Stimulated activated CD4-positive, alpha-beta T cell treated with anti-CD3 and anti-CD28 coated beads, Interleukin-1b, Interleukin-23, amount 100 ng/mL, for 48 hours (primary cell): ENCODE results near the gene KLF17.

ENCODE experiments used
- DNase-seq: peaks from one replicate; pipeline ENCODE4 v3.0.0-alpha.2; 2020

The KLF17 gene

GRCh38 chr1:44118682-44119081 is at the start of gene KLF17:
Gene KLF17, plus strand, starts transcription at chr1:44118821. Its CDS starts 87 bp downstream, at chr1:44118908.
- DNase-seq = no peak

- no peak for DNase-seq
These were observed 47.2 kb upstream of the KLF17 start for GRCh38 chr1:44071461-44071860.

- no peak for DNase-seq
These were observed 46.4 kb upstream of the KLF17 start for GRCh38 chr1:44072204-44072603.

GRCh38 chr1:44072821-44073220 is 45.8 kb upstream of the KLF17 start:
- no peak for DNase-seq

- no peak for DNase-seq
These were observed 45.1 kb upstream of the KLF17 start for GRCh38 chr1:44073528-44073927.

GRCh38 chr1:44074415-44074814 is 44.2 kb upstream of the KLF17 start:
- DNase-seq = no peak

GRCh38 chr1:44076066-44076465 is 42.6 kb upstream of the KLF17 start:
- DNase-seq = no peak

- no peak for DNase-seq
These were observed 41.2 kb upstream of the KLF17 start for GRCh38 chr1:44077421-44077820.

GRCh38 chr1:44078104-44078503 is 40.5 kb upstream of the KLF17 start:
- DNase-seq = no peak

- DNase-seq = no peak
These were observed 39.1 kb upstream of the KLF17 start for GRCh38 chr1:44079566-44079965.

GRCh38 chr1:44084998-44085675 is 33.5 kb upstream of the KLF17 start:
- no peak for DNase-seq

GRCh38 chr1:44086692-44087474 is 31.7 kb upstream of the KLF17 start:
- DNase-seq = no peak

- no peak for DNase-seq
These were observed 29.1 kb upstream of the KLF17 start for GRCh38 chr1:44089371-44090048.

GRCh38 chr1:44090429-44091252 is 28.0 kb upstream of the KLF17 start:
- DNase-seq = no peak

- no peak for DNase-seq
These were observed 24.6 kb upstream of the KLF17 start for GRCh38 chr1:44094047-44094446.

GRCh38 chr1:44100183-44100868 is 18.3 kb upstream of the KLF17 start:
- DNase-seq = no peak

GRCh38 chr1:44101328-44101727 is 17.3 kb upstream of the KLF17 start:
- DNase-seq = no peak

- no peak for DNase-seq
These were observed 15.1 kb upstream of the KLF17 start for GRCh38 chr1:44103270-44104131.

- no peak for DNase-seq
These were observed 12.8 kb upstream of the KLF17 start for GRCh38 chr1:44105810-44106209.

GRCh38 chr1:44108241-44108640 is 10.4 kb upstream of the KLF17 start:
- DNase-seq = no peak

GRCh38 chr1:44108971-44109370 is 9.7 kb upstream of the KLF17 start:
- no peak for DNase-seq
